Fibroblast of lung (primary cell): Measurements from ENCODE around the gene KDM2B. TPM values are rescaled to one million over a fixed set of nuclear protein-coding genes. Genes with fewer than 3 reads are reported as not detected.

ENCODE experiments used
- DNase-seq, 2 donors: peaks; one replicate each; pipeline versions ENCODE4 v3.0.0 to v3.0.0-alpha.2; 2010; ENCODE audit warnings: low read depth in 2 of 2
- H2AFZ ChIP-seq: 2 replicates; pipeline ENCODE4 v1.5.1; 2012; ENCODE audit warnings: low read length, control low read depth, inconsistent platforms
- H3K27ac ChIP-seq: 2 replicates; pipeline ENCODE4 v1.5.1; 2011; ENCODE audit warnings: low read length, control low read depth; ENCODE audit not compliant: insufficient read depth
- H3K27me3 ChIP-seq: 2 replicates; pipeline ENCODE4 v1.5.1; 2011; ENCODE audit warnings: mild to moderate bottlenecking, low read length; ENCODE audit not compliant: control insufficient read depth, insufficient read depth
- H3K36me3 ChIP-seq: 2 replicates; pipeline ENCODE4 v1.5.1; 2011; ENCODE audit warnings: low read length; ENCODE audit not compliant: control insufficient read depth, insufficient read depth
- H3K4me1 ChIP-seq: 2 replicates; pipeline ENCODE4 v1.5.1; 2011; ENCODE audit warnings: low read length; ENCODE audit not compliant: control insufficient read depth, insufficient read depth; ENCODE audit errors: extremely low read depth
- H3K4me2 ChIP-seq: 2 replicates; pipeline ENCODE4 v1.5.1; 2011; ENCODE audit warnings: low read length, control low read depth; ENCODE audit not compliant: insufficient read depth; ENCODE audit errors: extremely low read depth
- H3K4me3 ChIP-seq, 4 experiments: fragments of 200-600 bp in 1 of 4; sonication (generic) in 1 of 4; replicated peaks in 1 of 4; 2 replicates each; pipeline ENCODE4 v1.5.1; 2011 to 2016; ENCODE audit warnings: low read length in 4 of 4, low read depth in 3 of 4, mild to moderate bottlenecking in 3 of 4, control low read depth in 2 of 4, inconsistent platforms in 1 of 4, mixed read lengths in 1 of 4; ENCODE audit not compliant: insufficient read depth in 1 of 4; ENCODE audit errors: control extremely low read depth in 1 of 4
- H3K79me2 ChIP-seq: 2 replicates; pipeline ENCODE4 v1.5.1; 2012; ENCODE audit warnings: mild to moderate bottlenecking, low read length, inconsistent platforms; ENCODE audit not compliant: control insufficient read depth, insufficient read depth
- H3K9ac ChIP-seq: 2 replicates; pipeline ENCODE4 v1.5.1; 2011; ENCODE audit warnings: mild to moderate bottlenecking, low read length, control low read depth; ENCODE audit not compliant: insufficient read depth
- H3K9me3 ChIP-seq: 2 replicates; pipeline ENCODE4 v1.5.1; 2012; ENCODE audit warnings: low read depth, low read length; ENCODE audit not compliant: control insufficient read depth, insufficient read depth
- H4K20me1 ChIP-seq: 2 replicates; pipeline ENCODE4 v1.5.1; 2011; ENCODE audit warnings: low read length; ENCODE audit not compliant: control insufficient read depth, insufficient read depth; ENCODE audit errors: extremely low read depth
- EZH2 ChIP-seq: IDR thresholded peaks from 2 replicates; pipeline ENCODE4 v1.5.1; 2012; ENCODE audit warnings: low read length, control low read depth, mild to moderate bottlenecking; ENCODE audit errors: missing control alignments
- polyA plus RNA-seq, 2 donors: library from polyadenylated mRNA; depleted of rRNA in 1 of 2; stranded (reverse) in 1 of 2; unstranded in 1 of 2; fragments of >200 nt; gene quantifications; 2 replicates each; pipeline ENCODE4 v1.2.1, GENCODE V29; 2011 to 2012; ENCODE audit warnings: missing spikeins in 1 of 2
- total RNA-seq: library from RNA; depleted of rRNA; stranded (reverse); fragments of >200 nt; gene quantifications from 2 replicates; pipeline ENCODE4 v1.2.1, GENCODE V29; 2014
- TF ChIP-seq, protein P1 (sequence below), 2 donors: IDR thresholded peaks in 1 of 2; conservative IDR thresholded peaks in 1 of 2; 1 replicate in 1 of 2; 2 replicates in 1 of 2; pipeline ENCODE4 v1.5.1; 2011 to 2012; ENCODE audit warnings: low read length in 2 of 2, control low read depth in 1 of 2, inconsistent platforms in 1 of 2, low read depth in 1 of 2, mild to moderate bottlenecking in 1 of 2

Gene KDM2B
- total and polyA plus RNA-seq, 2 donors (not counting 1 experiment from before 2014, with no cell fraction given) = 9.8 to 21.6 TPM

DNA sequence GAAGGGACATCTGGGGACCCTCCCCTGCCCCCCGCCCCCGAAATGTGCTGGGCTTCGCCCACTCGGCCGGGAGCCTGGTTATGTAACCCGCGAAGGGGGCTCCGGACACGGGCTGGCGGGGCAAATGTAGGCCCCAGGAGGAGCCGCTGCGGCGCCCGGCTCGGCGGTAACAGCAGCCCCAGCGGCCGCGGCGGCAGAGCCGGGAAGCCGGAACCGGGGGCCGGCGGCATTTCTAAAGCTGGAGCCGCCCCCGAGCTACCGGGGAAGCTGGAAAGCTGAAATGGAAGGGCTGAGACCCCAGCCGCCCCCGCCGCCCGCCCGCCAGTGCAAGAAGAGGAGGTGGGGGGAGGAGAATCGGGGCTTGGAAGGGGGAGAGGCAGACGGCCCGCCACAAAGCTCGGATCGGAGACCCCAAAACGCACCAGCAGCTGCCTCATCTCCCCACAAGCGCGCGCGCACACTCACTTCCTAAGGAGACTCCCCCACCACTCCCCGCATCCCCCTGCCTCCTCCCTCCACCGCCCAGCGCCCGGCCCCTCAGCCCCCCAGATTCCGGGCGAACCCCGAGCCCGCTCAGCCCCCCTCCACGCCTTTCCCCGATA is 1.5 kb downstream of the KDM2B start:
- DNase-seq = no peak
- no peak for TF ChIP-seq EZH2
- TF ChIP-seq, protein P1, sequence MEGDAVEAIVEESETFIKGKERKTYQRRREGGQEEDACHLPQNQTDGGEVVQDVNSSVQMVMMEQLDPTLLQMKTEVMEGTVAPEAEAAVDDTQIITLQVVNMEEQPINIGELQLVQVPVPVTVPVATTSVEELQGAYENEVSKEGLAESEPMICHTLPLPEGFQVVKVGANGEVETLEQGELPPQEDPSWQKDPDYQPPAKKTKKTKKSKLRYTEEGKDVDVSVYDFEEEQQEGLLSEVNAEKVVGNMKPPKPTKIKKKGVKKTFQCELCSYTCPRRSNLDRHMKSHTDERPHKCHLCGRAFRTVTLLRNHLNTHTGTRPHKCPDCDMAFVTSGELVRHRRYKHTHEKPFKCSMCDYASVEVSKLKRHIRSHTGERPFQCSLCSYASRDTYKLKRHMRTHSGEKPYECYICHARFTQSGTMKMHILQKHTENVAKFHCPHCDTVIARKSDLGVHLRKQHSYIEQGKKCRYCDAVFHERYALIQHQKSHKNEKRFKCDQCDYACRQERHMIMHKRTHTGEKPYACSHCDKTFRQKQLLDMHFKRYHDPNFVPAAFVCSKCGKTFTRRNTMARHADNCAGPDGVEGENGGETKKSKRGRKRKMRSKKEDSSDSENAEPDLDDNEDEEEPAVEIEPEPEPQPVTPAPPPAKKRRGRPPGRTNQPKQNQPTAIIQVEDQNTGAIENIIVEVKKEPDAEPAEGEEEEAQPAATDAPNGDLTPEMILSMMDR (conservative IDR thresholded peaks at IDR 0.05 in 1 of 2, IDR thresholded peaks at IDR 0.05 in 1 of 2; ENCODE audit: low read depth in 1 of 2, low read length in 2 of 2) = no peak
- Histone ChIP-seq H3K79me2 (peaks cover 9% of the 10 kb centered on the region), H3K4me2 (peak overlapping the region; percentile 85), H3K4me3 (peak overlapping the region; percentile 58 to 79 (median 66)), H3K4me1 (peaks cover 29% of the 10 kb centered on the region), H3K36me3 (peaks cover 2% of the 10 kb centered on the region), H3K27ac (peak overlapping the region; percentile 90), H2AFZ (no peak overlapping the region), H3K9me3 (no peaks in the 10 kb centered on the region), H3K9ac (peak overlapping the region; percentile 61), H4K20me1 (no peaks in the 10 kb centered on the region), H3K27me3 (no peaks in the 10 kb centered on the region)

DNA sequence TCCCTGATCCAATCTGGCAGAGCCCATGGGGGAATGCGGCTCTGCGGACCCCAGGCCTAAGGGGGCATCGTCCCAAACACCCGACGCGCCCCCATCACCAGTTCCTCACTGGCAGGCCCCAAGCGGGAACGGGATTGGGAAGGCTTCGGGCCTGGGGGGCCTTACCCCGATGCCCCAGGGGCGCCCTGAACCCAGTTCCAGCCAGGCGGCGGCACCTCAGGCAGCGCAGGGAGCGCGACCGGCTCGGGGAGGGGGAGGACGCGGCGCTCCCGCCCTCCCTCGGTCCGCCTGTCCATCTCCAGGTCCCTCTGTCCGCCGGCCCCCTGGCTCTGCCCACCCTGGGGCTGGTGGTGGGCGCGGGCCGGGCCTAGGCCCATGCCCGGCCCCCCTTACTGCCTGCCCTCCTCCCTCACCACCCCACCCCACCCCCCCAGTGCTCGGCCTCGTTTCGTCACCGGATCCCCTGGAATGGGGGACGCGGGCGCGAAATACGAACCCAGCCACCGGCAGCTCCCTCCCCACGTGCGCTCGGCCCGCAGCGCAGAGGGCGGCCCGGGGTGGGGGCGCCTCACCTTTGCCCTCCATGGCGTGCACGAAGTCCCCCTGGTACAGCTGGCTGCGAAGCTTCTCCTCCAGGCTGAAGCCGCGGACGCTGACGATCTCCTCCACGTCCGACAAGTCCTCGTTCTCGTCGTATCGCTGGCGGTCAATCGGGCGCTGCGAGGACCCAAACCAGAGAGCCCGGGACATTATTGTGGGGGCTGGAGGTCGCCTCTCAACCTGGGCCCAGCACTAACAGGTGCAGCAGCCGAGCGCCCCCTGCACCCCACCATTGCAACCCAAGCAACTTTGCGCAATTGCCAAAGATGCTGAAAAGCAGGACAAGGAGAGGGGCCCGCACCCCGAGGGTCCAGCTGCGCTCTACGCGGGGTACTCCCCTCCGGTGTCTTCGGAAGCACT is 2.3 kb downstream of the KDM2B start:
- Histone ChIP-seq H3K4me3 (peak overlapping the region; percentile 56 to 67 (median 62)), H3K9ac (peak overlapping the region; percentile 61), H4K20me1 (no peaks in the 10 kb centered on the region), H3K9me3 (no peaks in the 10 kb centered on the region), H3K4me2 (peak overlapping the region; percentile 89), H2AFZ (peak overlapping the region; percentile 64), H3K27ac (peak overlapping the region; percentile 90), H3K4me1 (peaks cover 29% of the 10 kb centered on the region), H3K79me2 (peaks cover 9% of the 10 kb centered on the region), H3K36me3 (peaks cover 2% of the 10 kb centered on the region), H3K27me3 (no peaks in the 10 kb centered on the region)
- TF ChIP-seq, protein P1 (conservative IDR thresholded peaks at IDR 0.05 in 1 of 2, IDR thresholded peaks at IDR 0.05 in 1 of 2; ENCODE audit: low read depth in 1 of 2, low read length in 2 of 2) = no peak
- no peak for TF ChIP-seq EZH2
- DNase-seq = peak in 1 of 2 donors; percentile 42
